GM21825 (cell line): Measurements from ENCODE around the gene CAPN6.

Experiments used
- ATAC-seq: cut with Tn5 transposase; IDR thresholded peaks from one replicate; pipeline ENCODE4 v1.9.1; 2021; ENCODE audit warnings: mild to moderate bottlenecking, moderate library complexity; ENCODE audit not compliant: unreplicated experiment

Gene CAPN6, protein sequence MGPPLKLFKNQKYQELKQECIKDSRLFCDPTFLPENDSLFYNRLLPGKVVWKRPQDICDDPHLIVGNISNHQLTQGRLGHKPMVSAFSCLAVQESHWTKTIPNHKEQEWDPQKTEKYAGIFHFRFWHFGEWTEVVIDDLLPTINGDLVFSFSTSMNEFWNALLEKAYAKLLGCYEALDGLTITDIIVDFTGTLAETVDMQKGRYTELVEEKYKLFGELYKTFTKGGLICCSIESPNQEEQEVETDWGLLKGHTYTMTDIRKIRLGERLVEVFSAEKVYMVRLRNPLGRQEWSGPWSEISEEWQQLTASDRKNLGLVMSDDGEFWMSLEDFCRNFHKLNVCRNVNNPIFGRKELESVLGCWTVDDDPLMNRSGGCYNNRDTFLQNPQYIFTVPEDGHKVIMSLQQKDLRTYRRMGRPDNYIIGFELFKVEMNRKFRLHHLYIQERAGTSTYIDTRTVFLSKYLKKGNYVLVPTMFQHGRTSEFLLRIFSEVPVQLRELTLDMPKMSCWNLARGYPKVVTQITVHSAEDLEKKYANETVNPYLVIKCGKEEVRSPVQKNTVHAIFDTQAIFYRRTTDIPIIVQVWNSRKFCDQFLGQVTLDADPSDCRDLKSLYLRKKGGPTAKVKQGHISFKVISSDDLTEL

DNA sequence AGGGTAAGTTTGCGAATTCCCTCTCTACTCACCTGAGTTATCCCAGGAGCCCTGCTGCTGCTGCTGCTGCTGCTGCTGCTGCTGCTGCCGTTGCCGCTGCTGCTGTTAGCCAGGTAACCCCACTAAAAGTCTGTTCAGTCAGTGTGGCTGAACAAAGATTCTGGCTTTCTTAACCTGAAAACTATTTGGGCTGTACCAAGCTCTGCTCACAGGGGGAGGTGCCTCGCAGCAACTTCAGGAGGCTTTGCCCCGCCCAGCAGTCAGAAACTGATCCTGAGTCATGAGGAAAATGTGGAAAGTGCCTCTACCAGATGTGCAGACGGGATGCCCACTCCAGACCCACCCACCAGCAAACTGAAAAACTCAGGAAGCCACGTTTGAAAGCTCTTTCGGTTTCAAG is at the start of gene CAPN6:
CAPN6 (minus strand) TSS at position 145 of the 400 bp plus-strand sequence. CDS start 6,547 bp downstream, outside the sequence.
- no peak for ATAC-seq

DNA sequence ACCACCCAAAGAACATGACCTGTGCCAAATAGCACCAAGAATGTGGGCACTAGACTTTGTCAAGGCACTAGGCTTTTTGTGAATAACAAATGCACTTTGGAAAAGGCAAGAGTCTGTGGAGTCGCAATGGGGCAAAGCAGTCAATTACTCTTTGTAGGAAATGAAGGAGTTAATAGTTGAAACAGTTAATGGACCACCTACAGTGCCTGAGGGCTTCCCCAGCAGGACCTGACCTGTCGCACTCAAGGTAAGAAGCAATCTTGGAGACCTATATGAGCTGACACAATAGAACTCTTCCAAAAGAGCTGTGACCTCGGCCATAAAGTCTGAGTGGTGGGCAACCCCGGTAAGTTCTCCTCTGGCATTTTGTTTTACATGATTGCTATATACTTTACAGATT is 49.2 kb upstream of the CAPN6 start:
- no peak for ATAC-seq

DNA sequence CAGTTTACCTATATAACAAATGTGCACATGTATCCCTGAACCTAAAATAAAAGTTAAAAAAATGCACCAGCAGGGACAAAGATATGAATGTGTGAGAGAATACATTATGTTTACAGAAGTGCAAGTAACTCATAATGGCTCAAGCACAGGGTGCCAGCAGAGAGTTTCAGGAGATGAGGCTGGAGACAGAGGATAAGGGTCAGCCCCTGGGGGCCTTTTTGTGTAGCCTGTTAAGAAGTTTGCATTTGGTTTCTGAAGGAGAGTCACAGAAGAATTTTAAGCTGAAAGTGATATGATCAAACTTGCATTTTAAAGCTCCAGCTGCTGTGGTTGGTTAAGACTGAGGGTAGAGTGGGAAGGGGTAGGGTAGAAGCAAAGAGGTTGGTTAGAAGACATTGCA is 48.6 kb upstream of the CAPN6 start:
- ATAC-seq = no peak

DNA sequence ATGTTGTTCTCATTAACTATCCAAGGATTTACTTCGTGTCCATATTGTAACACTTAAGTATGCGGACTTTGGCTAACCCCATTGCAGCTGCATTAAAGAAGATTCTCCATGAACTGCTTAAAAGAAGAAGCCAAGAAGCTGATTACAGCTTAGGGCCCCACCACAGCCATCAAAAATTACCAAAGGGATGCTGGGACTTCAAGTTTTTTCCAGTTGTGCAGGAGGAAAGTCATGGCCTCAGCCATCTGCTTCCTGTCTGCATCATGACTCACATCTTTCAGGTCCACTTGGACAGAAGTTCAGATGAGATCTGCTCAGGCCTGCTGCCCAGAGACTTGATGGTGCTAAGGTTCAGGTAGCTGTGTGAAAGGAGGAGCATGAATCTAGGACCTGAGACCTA is 38.8 kb upstream of the CAPN6 start:
- no peak for ATAC-seq

DNA sequence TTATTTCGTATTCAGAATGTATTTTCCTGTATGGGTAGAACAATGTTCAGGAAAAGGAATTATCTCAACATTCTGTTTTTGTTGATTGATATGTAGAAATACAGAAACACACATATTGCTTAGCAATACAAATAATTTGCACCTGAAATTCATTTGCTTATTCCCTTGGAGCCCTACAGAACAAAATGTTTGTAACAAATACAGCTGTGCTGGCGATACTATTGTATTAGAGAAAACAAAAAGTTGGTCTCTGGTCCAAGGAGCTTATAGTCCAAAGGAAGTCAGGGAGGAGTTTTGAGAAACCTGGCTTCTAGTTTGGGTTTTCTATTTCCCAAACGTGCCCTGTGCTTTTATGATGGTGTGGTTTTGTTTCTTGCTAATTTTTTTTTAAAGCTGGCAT is 37.8 kb upstream of the CAPN6 start:
- no peak for ATAC-seq

DNA sequence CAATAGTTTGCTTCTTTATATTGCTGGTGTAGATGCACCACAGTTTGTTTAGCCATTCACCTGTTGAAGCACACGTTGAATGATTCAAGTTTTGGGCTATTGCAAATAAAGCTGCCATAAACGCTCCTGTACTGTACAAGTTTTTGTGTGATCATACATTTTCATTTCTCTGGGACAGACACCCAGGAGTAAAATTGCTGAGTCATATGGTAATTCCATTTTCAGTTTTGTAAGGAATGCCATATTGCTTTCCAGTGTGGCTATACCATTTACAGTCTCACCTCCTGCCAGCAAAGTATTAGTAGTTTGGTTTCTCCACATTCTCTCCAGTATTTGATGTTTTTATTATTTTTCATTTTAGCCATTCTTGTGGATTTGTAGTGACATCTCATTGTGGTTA is 32.0 kb upstream of the CAPN6 start:
- no peak for ATAC-seq

DNA sequence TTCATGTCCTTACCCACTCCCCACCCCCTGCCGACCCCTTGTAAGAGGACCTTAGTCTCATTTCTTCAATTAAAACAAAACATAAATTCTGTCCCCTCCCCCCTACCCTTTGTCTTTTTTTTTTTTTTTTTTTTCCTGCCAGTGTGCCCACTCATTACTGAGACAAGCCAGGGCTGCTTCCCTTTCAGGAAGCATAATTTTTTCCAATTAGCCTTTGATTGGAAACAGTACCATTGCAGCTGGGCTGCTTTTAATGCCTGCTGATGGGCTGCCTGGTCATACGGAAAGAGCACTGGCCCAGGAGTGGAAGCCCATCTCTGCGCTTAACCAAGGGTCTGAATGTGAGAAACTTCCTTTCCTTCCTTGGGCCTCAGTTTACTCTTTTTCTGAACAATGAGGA is 18.6 kb upstream of the CAPN6 start:
- no peak for ATAC-seq

DNA sequence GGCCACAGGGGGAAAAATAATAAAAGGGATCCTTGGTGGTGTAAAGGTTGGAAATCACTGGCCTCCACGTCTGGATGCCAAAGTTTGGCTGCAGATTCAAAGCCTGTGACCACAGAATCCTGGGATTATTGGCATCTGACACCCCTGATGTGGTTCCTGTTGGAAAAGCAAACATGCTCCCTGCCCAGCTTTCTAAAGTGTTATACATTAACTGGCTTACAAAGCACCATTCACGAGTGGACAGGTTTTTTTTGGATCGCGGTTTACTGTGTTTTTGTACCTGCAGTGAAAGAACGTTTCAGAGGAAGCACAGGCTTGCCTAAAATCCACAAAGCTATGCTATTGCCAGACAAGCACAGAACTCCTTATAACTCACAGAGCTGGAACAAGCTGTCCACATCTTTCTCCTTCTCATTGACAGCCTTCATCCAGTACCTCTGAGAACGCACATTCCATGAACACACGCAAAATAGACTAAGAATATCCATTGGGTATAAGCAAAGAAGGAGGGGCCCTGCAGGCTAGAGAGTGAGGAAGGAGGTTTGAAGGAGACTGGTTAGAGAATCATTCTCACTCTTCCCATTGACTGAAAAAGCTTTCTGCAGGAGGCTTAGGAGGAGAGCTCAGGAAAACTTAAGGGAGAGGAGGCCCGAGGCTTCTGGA is 14.5 kb upstream of the CAPN6 start:
- ATAC-seq = no peak

DNA sequence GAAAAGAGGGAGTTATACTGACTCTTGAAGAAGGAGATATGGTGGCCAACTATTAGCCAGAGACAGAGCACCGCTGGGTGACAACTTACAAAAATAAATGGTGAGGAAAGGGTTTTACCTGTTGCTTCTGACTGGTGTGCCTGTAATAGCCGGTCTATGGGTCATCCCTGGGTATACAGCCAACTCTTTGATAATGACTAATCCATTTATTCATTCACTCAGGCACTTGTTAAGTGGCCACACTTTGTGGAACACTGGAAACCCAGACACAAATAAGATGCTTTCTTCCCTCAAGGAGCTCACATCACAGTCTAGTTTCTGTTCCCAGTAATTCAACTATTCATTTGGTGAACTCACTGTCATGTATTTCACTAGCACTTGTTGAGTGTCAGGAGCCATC is 13.2 kb upstream of the CAPN6 start:
- no peak for ATAC-seq

DNA sequence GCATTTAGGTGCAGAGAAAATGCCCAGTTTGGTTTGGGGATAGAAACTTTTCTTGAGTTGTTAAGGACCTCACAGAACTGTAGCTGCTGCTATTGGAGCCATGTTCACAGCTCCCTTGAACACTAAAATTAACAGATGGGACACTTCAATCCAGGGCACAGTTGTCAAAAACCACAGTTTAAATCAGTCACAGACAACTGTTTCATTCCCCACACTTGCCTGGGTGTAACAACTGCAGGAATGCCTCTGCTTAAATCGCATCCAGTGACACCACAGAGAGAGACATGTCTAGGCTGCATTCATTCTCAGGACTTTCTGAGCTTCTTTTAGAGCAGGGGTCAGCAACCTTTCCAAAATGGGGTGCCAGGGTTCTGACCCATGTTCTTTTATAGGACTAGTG is 12.7 kb upstream of the CAPN6 start:
- ATAC-seq = no peak

DNA sequence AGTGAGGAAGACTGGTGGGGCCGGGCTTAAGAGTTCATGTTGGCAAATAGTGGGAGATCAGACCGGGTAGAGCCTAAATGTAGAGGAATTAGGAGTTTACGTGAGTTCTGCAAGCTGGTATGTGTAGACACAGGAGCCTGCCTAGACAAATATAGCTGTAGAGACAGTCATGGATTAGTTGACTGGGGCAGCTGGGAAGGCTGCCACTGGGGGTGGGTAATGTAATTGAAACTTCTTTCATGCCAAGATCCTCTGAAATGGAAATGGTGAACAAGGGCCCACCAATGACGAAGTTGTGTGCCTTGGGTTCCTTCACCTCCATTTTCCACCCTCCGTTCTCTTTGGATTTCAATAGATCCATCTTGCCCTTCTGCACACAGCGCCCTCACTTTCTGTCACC is 11.9 kb upstream of the CAPN6 start:
- ATAC-seq = no peak

DNA sequence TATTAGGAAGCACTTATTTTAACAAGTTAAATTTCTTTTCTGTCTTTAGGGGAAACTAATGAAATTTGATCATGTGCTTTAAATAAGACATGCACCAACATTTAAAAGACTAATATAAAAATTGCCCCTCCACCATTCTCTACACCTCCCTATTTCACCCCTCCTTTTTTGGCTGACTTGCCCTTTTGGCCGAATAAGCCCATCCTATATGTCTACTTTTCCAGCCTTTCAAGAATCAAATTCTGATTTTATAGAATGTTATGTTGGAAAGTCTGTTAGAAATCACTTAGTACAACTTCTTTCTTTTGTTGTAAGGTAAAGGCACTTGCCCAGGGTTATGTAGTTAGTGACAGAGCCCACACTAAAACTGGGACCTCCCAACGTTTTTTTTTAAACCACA is 1.8 kb downstream of the CAPN6 start:
- no peak for ATAC-seq

DNA sequence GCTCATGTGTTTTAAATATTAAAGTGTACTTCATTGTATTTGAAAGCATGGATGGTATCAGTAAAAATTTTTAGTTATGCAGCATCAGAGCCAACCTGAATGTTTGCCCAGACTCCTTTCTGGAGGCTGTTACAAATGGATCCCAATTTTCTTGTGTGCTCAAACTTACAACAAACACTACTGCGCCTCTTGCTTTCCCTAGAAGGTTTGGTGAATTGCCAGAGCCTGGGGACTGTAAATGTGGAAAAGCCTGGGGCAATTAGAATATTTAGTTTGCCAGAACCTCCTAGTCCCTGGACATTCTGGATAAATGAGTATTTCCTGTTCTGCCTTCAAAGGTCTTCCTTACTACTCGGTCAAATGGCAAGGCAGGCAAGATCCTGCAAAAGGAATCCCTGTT is 4.8 kb downstream of the CAPN6 start:
- ATAC-seq = no peak

DNA sequence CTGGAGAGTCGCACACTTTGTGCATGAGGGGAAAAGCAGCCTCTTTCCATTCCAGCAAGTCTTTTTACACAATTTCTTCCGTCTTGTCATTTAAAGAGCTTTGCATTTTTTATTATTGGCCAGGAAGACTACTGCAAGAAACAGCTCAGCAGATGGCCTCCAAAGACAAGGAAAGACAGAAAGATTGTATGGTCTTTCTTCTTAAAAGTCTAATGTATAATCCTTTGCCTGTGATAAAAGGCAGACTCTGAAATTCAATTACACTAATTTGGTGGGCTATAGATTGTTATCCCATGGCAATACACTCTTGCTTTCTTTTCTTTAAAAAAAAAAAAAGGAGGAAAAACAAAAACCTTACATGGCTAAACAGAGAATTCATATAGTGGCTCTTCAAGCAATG is 5.9 kb downstream of the CAPN6 start:
- no peak for ATAC-seq

DNA sequence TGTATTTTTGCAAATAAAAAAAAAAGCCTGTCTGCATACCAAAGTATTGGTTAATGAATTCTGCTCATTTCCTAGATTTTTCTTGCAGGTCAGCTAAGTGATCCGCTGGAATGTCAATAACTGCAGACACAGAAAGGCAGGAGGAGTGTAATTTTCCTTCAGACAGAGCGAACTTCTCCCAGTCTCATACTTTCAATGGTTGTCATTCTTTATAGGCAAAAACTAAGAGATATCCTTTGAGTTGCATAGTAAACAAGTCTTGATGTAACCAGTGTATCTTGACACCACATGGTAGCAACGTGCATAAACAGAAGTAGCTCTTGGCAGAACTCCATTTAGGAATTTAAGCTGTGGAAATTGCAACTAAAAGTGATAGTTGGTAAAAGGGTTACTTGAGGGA is 8.2 kb downstream of the CAPN6 start:
- ATAC-seq = no peak

DNA sequence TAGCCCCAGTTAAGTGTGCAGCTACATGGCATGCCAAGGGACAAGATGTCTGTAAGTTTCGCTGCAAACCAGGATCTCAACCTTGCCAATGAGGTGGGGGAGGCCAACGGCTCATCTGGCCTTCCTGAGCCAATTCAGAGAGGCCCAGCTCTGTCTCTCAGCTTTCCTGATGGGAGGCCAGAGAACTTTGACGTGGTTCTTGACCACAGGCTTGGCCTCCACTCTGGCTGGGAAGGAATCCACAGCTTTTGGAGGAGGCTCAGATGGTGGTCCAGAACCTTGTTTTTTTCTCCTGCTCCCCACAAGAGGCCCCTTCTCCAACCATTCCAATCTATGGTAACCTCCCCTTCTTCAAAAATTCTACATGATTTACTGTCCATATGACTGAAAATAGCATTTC is 9.8 kb downstream of the CAPN6 start:
- no peak for ATAC-seq

DNA sequence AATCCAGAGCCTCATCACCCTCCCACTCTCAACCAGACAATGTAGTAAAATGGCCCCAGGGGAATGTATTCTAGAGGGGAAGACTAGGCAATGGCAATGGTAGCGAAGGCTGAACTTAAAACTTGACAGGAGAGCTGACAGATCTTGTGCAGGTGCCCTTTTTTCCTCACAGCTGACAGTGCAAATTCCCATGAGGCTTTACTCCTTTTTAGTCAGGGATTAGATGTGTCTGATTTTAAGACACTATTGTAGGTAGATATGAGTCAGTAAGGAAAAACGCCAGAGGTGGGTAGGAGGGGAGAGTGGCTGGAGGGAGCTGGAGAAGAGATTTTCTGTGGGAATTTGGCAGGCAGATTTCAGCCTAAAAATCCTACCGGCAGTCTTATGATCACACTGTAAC is 10.7 kb downstream of the CAPN6 start:
- ATAC-seq = no peak

DNA sequence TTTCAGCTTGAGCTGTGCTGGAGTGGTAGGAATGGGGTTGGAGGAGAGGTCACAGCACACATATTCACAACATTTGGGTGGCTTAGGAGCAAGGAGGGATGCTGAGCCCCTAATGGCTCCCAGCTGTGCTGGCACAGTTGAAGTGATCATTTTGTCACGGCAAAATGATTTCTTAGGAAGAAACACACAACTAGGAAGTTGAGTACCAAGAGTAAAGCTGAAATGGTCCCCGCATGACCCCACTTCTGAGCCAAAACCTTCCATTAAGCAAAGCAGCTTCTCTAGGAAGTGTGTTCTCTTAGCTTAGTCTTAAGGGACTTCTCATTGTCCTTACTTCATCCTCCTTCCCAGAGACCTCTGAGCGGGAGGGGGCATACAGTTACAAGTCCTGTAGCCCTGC is 12.6 kb downstream of the CAPN6 start:
- no peak for ATAC-seq

DNA sequence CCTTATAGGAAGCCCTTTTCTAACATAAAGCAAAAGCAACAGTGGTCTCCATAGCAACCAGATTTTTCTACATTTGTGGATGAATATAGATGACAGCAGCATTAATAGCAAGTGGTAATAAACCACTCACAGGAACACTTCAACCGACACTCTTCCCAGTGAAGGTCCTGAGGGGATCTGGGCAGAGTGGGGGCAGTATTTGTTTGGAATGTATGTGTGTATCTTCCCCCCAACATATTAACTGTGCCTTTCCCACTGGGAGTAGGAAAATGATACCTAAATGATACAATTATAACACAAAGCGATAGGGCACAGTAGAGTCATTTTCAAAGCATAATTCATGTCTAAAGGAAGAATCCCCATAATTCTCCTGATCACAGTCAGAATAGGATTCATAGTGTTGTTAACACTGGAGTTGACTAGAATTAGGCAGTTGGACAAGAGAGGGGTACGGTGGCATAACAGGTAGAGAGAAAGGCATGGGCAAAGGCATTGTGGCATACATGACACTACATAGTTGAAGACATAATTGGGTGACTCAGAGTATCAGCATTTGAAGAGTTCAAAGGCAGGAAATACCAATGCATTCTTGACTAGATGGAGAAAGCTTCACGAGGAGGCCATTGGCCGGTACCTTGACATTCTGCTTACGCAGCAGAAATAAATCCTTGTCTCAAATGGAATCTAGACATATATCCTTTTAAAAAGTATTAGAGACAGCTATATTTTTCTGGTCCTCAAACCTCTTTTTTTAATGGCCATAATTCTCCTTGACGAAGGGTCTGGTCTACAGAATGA is 15.2 kb downstream of the CAPN6 start:
- ATAC-seq = no peak

DNA sequence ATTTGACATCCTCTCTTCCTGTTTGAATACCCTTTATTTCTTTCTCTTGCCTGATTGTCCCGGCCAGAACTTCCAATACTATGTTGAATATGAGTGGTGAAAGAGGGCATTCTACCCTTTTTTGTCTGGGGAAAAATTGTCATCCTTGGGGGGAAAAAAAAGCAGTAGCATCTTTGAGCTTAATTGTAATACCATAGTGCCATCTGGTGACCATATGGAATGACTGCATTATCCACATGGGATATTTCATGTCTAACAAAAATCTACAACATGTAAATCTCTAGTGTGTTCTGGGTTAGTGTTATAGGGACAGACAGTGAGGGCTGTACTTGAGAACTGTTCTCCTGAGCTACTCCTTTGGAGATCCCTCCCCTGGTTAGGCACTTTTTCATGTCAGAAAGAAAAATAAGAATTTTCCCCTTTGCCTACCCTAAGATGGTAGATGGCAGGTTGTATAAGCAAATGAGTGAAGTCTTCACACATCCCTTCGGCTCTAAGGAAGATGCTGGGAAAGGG is 26.0 kb downstream of the CAPN6 start:
- ATAC-seq = no peak

DNA sequence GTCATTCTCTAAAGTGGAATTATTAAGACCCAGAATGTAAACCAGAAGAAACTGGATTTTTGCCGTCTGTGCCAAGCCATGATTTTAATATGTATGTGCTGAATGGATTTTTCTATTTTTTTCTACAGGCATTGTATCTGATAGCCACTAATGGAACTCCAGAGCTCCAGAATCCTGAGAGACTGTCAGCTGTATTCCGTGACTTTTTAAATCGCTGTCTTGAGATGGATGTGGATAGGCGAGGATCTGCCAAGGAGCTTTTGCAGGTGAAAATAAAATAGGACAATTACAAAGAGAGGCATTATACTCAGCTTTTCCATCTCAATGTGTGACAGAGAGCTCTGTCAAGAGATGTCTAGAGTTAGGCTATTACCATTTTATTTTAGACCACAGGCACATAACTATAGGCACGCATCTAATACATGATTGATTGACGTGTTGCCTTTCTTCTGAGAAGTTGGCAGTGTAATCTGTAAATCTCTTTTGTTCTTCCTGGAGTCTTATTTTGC is 53.9 kb downstream of the CAPN6 start:
- ATAC-seq = no peak
